ENCODE results near the gene VMAC.

The VMAC gene

GRCh38 chr19:5936292-5936592 is 31.6 kb downstream of the VMAC start:
- DNase-seq (ENCODE audit: low read depth) = no peak
- TF ChIP-seq CTCF (IDR thresholded peaks at IDR 0.05; ENCODE audit: control insufficient read depth, extremely low read depth, insufficient read depth) = no peak
- no peak overlapping the region for H3K4me3 ChIP-seq (ENCODE audit: low read depth, low read length)

- no peak for DNase-seq (ENCODE audit: low read depth)
- peak overlapping the region; percentile 14; the same call in 1 of the 2 replicates for H3K4me3 ChIP-seq (ENCODE audit: low read depth, low read length)
- TF ChIP-seq CTCF (IDR thresholded peaks at IDR 0.05; ENCODE audit: control insufficient read depth, extremely low read depth, insufficient read depth) = no peak
These were observed 32.9 kb downstream of the VMAC start for GRCh38 chr19:5937550-5937949.

- no peak for TF ChIP-seq CTCF (IDR thresholded peaks at IDR 0.05; ENCODE audit: control insufficient read depth, extremely low read depth, insufficient read depth)
- no peak overlapping the region for H3K4me3 ChIP-seq (ENCODE audit: low read depth, low read length)
- DNase-seq (ENCODE audit: low read depth) = no peak
These were observed 35.9 kb downstream of the VMAC start for GRCh38 chr19:5940260-5941208.

GRCh38 chr19:5941673-5942072 is 37.0 kb downstream of the VMAC start:
- TF ChIP-seq CTCF (IDR thresholded peaks at IDR 0.05; ENCODE audit: control insufficient read depth, extremely low read depth, insufficient read depth) = no peak
- DNase-seq (ENCODE audit: low read depth) = no peak
- no peak overlapping the region for H3K4me3 ChIP-seq (ENCODE audit: low read depth, low read length)

- DNase-seq (ENCODE audit: low read depth) = no peak
- H3K4me3 ChIP-seq (ENCODE audit: low read depth, low read length) = no peak overlapping the region
- no peak for TF ChIP-seq CTCF (IDR thresholded peaks at IDR 0.05; ENCODE audit: control insufficient read depth, extremely low read depth, insufficient read depth)
These were observed 38.4 kb downstream of the VMAC start for GRCh38 chr19:5943045-5943444.

GRCh38 chr19:5943623-5944022 is 39.0 kb downstream of the VMAC start:
- no peak overlapping the region for H3K4me3 ChIP-seq (ENCODE audit: low read depth, low read length)
- TF ChIP-seq CTCF (IDR thresholded peaks at IDR 0.05; ENCODE audit: control insufficient read depth, extremely low read depth, insufficient read depth) = no peak
- DNase-seq (ENCODE audit: low read depth) = no peak

- no peak for TF ChIP-seq CTCF (IDR thresholded peaks at IDR 0.05; ENCODE audit: control insufficient read depth, extremely low read depth, insufficient read depth)
- DNase-seq (ENCODE audit: low read depth) = no peak
- H3K4me3 ChIP-seq (ENCODE audit: low read depth, low read length) = no peak overlapping the region
These were observed 42.8 kb downstream of the VMAC start for GRCh38 chr19:5947435-5947834.
